Stimulated activated CD8-positive, alpha-beta memory T cell treated with anti-CD3 and anti-CD28 coated beads, Interleukin-12 subunit alpha, Interleukin-12 subunit beta, amount 100 ng/mL, for 4 hours (primary cell): ENCODE measurements around the gene RERGL.
"Not testable (repeated sequence)": the region's sequence is repeated elsewhere in the genome, so short reads cannot be mapped to it uniquely, and the experiment has no call there.

Source experiments
- DNase-seq: peaks from one replicate; pipeline ENCODE4 v3.0.0-alpha.2; 2020; ENCODE audit warnings: low read depth

RERGL gene, protein sequence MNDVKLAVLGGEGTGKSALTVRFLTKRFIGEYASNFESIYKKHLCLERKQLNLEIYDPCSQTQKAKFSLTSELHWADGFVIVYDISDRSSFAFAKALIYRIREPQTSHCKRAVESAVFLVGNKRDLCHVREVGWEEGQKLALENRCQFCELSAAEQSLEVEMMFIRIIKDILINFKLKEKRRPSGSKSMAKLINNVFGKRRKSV

GRCh38 chr12:18090093-18090492 is at the start of gene RERGL:
Gene RERGL, minus strand, starts transcription at chr12:18090193. Its CDS starts 53 bp downstream, at chr12:18090140.
- no peak for DNase-seq

DNA sequence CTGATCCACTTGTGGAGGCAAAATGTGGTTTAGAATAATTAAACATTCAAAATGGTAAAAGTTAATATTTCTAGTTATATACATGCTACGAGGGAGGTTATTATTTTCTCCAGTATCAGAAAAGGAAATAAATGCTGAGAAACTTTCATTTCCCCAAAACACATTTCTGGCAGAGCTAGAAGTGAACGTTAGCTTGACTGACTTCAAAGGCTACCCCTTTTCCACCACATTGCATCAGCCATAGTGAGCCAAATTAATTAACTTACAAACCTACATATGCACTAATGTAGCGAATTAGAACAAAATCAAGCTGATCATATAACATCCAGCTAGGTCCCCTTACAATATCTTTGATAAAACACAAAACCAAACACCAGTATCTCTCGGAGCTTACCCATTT is 49.3 kb upstream of the RERGL start:
- DNase-seq = no peak

DNA sequence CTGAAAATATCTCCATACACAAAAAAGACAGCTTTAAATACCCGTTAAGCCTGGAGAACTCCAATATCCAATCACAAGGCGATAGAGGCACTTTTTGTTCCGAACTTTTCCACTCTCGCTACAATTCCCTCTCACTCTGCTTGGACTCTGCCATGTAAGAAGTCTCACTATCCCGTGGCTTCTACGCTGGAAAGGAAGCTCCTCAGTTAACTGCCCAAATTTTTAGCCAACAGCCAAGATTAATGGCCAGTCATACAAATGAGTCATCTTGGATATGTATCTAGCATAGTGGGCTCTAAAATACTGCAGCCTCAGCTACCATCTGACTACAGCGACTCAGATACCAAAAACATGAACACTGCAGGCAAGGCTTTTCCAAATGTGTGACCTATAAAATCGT is 45.5 kb upstream of the RERGL start:
- DNase-seq = no peak

- no peak for DNase-seq
Observed at GRCh38 chr12:18135086-18135485, 45.1 kb upstream of the RERGL start.

- DNase-seq = no peak
Observed at GRCh38 chr12:18130851-18131250, 40.9 kb upstream of the RERGL start.

DNA sequence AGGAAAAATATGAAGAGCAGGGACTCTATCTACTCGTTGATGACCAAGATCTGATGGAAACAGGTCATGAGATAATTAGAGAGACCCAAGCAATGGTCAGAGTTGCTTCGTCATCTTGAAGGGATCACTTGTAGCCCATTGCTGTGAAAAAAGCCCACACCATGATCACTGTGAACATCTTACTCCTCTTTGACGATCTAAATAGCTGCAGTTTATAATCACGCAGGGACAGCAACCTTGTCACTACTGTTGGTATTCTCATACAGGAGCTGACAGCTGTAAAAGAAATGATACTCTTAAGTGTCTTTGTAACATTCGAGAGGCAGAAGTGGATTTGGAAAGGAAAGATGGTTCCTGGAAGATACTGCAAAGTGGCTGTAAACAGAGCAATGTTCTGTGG is 33.7 kb upstream of the RERGL start:
- no peak for DNase-seq

DNA sequence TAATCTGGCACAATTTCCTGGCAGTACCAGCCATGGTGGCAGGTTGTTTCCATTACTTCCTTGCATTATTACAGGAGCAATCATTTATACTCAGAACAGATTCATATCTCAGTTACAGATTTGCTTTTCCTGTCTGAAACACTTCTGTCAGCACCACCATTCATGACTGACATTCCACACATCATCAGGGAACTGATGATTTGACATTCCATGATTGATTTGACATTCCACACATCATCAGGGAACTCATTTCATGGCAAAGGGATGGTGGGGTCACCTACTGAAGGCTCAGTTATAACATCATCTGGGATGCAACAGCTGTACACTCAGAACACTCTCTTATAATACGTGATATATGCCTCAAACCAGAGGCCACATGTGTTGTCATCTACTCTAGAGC is 30.9 kb upstream of the RERGL start:
- DNase-seq = no peak

DNA sequence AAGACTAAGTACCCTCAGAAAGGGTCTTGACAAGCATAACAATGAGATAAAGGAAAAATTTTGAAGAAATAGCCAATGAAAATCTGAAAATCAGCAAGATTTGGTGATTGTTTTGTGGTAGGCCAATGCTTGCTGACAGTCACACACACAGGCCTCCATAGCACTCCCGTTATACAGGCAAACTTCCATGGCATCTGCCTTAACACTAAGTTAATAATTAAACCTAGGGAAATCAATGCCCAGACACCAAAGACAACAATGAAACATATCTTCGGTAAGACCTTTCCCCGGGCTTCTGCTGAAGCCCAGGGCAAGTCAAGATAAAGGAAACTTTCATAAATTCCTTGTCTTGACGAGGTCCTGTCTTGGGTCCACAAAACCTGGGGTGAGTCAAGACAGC is 18.6 kb upstream of the RERGL start:
- DNase-seq = no peak

DNA sequence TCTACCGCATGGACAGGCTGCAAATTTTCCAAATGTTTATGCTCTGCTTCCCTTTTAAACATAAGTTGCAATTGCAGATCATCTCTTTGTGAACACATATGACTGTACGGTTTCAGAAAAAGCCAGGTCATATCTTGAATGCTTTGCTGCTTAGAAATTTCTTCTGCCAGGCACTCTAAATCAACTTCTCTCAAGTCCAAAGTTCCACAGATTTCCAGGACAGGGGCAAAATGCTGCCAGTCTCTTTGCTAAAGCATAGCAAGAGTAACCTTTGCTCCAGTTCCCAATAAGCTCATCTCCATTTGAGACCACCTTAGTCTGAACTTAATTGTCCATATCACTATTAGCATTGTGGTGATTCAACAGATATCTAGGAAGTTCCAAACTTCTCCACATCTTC is 13.6 kb upstream of the RERGL start:
- no peak for DNase-seq

GRCh38 chr12:18101043-18101442 is 11.1 kb upstream of the RERGL start:
- no peak for DNase-seq

DNA sequence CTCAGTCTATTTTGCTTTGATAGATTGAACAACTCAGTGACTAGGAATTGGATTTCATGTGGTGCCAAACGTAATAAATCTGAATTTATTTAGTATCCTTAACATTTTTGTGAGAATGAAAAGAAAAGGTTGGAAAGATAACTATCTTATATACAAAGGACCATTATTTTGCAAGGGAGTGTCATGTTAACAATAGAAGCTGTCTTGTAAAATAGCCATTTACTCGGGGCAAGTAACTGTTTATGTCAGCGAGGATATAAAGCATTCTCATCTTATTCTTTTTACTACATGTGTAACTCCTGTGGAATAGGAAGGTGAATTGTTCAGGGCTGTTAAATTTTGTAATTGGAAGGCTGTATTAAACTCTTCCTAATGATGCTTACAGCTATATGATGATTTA is 5.9 kb downstream of the RERGL start:
- no peak for DNase-seq

DNA sequence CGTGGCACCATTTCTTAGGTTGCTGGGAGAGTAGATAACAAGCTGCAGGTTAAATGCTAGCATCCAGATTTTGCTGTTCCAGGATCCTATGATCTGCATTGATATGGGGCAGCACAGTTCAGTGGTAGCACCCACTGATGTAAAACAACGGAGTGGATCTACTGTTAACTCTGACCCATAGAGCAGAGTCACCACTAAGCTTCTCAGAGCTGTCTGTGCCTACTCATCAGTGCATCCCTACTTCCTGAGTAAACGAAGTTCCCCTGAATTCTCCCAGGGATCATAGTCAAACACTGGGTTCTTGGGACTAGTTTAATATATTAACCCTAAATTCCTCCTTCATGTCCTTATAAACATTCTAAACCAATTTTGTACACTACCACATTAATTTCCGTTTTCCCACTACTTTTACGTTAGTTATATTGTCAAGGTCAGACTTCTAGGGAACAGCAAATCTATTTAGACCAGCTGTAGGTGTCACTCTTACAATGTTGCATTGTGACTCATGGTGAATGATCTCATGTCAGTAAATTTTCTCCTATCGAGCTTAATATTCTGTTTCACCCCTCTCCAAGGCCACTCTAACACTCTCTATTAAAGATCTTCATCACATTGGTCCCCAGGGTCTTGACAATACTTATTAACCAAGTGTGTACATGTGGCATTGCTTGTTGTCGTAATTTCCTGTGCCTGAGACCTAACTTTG is 10.3 kb downstream of the RERGL start:
- no peak for DNase-seq

- no peak for DNase-seq
Observed at GRCh38 chr12:18074001-18074400, 16.0 kb downstream of the RERGL start.

DNA sequence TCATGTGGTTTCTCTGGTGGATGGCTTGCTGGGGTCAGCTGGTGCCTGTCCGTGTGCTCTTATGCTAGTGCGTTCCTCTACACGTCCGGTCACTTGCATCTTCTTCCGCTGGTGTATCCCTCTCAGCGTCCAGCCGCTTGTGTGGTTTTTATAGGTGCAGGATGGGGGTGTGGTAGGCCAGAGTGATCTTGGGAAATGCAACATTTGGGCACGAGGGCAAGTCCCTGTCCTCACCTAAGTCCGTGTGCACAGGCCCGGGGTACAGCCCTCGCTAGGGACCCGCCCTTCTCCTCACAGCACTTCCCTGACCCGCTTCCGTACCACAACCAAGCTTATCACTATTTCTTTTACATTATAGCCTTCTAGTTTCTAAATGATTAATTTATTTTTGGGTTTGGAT is 17.3 kb downstream of the RERGL start:
- DNase-seq = no peak

DNA sequence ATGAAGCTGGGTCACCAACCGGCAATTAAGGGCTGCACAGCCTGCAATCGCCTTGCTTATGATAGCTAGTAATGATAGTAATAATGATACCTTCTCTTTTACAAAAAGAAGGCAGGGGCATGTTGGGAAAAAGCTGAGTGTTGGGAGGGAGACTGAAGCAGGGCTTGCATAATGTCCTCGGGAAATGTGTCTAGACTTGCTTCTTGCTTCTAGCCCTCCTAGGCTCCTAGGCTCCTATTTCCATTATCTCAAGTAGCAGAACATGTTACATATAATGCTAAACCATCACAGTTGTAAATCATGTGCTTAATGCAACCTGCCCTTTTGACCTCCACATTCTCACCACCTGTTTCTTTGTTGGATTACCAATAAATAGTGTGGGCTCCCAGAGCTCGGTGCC is 18.7 kb downstream of the RERGL start:
- DNase-seq = no peak

GRCh38 chr12:18068355-18068754 is 21.6 kb downstream of the RERGL start:
- no peak for DNase-seq

DNA sequence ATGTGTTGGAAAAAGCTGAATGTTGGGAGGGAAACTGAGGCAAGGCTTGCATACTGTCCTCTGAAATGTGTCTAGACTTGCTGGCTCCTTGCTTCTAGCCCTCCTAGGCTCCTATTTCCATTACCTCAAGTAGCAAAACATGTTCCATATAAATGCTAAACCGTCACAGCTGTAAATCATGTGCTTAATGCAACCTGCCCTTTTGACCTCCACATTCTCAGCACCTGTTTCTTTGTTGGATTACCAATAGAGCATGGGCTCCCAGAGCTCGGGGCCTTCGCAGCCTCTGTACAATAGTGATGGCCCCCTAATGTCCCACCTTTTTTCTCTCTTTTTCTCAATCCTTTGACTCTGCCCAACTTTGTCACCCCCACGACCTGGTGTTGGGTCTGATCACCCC is 23.3 kb downstream of the RERGL start:
- DNase-seq = no peak

DNA sequence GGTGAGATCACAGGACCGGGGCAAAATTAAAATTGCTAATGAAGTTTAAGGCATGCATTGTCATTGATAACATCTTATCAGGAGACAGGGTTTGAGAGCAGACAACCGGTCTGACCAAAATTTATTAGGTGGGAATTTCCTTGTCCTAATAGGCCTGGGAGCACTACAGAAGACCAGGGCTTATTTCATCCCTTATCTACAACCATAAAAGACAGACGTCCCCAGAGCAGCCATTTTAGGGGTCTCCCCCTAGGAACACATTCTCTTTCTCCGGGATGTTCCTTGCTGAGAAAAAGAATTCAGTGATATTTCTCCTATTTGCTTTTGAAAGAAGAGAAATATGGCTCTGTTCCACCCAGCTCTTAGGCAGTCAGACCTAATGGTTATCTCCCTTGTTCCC is 27.1 kb downstream of the RERGL start:
- DNase-seq = not testable (repeated sequence)

DNA sequence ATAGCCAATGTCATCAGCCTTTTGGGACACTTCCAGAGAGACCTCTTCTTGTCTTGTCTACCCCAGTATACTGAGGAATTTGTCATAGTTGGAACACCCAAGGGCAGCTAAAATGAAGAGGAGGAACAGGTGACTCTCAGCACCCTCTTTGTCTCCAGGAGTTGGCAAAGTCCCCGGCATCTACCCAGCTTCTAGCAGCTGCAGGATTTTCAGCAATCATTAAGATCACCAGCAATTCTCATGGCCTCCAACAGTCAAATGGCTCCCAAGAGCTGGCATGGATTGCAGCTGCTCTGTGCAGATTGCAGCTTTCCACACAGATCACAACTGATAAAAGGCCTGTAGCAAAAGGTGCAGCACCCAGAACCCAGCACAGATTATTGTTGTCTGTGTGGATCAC is 32.9 kb downstream of the RERGL start:
- DNase-seq = no peak

- DNase-seq = no peak
Observed at GRCh38 chr12:18054925-18055619, 34.9 kb downstream of the RERGL start.

DNA sequence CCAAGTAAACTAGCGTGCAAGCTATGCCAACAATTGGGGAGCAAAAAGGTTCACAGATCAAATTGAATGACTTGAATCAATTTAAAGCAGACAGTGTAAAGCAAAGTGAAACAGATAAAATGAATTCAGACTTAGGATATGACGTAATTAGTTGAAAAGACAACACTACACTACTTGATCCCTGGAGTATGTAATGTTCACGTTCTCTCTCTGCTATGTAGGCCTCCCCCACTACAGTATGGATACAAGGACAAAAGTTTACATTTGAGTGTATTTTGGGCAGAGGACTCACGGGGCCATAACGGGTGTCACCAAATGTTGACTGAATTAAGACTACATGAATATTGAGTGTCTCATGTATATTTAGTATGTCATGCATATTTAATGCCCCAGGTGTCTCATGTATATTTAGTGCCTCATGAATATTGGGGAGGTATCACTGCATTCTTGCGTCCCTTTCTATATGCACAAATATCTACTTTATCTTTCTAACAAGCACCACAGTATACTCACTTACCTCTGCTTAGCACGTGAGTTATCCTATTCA is 44.5 kb downstream of the RERGL start:
- DNase-seq = no peak

GRCh38 chr12:18040060-18040742 is 49.8 kb downstream of the RERGL start:
- not testable (repeated sequence) for DNase-seq
